ENCODE results near the gene UNC13D.
"Not testable (repeated sequence)": the region's sequence is repeated elsewhere in the genome, so short reads cannot be mapped to it uniquely, and the experiment has no call there.

Gene UNC13D

DNA sequence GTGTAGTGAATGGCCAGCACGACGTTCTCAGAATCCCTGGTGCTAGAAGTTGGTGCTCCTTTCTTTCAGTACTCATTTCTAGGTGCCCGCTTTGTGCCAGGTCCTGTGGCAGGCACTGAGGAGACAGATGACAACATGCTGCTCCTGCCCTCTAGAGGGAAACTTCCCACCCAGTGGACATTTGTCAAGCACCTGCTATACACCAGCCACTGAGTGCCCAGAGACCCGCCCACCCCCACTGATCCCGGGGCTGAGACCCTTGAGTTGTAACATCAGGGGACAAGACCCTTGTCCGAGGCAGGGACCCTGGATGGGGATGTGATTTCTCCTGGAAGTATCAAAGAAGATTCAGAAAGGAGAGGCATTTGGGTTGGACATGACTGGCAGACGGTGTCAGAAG lies 25.1 kb downstream of the UNC13D start:
- DNase-seq = no peak

DNA sequence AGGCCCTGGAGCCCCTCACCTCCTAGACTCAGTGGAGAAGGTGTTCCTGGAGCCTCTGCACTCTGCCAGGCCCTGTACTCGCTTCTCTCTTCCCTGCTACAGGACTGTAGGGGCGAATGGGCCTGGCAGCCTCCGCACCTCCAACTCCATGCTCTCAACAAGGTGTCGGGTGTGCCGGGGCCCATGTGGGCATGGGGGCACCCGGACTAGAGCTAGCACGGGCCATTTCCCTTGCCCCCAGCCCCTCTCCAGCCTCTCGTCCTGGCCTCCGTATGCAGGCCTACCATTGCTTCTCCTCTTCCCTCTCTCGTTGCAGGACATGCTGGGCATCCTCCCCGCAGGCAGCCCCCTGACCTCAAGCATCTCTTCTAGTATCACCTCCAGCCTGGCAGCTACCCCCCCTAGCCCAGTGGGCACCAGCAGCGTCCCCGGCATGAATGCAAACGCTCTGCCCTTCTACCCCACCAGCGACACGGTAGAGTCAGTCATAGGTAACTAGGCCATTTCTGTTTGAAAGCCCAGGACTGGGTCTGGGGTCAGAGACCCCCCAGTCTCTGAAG lies 25.8 kb downstream of the UNC13D start:
- no peak for DNase-seq

DNA sequence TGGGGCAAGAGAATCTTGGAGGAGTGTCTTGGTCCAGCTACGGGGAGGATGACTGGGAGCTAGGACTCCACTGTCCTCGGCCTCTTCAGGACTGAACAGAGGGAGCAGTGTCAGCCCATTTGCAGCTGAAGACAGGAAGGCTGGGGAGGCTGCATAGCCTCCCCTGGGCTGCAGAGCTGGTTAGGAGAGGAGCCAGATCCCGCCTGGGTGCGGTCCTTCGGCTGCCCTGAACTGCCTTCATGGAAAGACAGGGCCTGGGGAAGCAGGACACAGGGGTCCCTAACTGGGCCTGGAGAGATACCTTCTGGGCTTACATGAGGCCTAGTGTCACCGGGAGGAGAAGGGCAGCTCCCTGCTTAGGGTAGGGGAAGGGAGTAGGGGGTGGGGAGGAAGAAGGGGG lies 26.6 kb downstream of the UNC13D start:
- no peak for DNase-seq

DNA sequence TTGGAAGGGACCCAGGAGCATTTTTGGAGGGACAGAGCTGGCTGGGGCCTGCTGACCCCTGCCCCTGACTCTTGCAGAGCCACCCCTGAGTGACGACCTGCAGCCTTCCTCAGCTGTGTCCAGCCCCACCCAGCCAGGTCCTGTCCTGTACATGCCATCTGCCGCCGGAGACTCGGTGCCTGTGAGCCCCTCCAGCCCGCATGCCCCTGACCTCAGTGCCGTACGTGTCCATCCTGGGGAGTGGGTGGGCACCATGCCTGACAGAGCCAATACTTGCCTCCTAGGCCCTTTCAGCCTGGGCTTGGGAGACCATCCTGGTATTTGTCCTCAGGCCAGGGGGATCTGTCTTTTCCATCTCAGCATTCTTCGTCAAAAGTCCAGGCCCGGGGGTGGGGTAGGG lies 27.5 kb downstream of the UNC13D start:
- no peak for DNase-seq

DNA sequence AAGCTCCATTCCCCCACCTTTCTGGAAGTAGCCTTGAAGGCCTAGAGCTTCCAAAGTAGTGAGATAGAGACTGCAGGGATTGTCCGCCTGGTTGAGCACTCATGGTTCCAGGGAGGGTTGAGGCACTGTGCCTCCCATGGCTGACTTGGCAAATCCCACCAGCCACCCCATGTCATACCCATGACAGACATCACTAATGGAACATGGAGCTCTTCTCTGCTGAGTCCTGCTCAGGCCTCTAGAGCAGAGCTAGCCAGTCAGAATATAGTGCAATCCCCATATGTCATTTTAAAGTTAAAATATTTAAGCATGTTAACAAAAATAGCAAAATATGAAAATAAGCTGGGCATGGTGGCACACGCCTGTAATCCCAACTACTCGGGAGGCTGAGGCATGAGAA lies 28.8 kb downstream of the UNC13D start:
- no peak for DNase-seq

DNA sequence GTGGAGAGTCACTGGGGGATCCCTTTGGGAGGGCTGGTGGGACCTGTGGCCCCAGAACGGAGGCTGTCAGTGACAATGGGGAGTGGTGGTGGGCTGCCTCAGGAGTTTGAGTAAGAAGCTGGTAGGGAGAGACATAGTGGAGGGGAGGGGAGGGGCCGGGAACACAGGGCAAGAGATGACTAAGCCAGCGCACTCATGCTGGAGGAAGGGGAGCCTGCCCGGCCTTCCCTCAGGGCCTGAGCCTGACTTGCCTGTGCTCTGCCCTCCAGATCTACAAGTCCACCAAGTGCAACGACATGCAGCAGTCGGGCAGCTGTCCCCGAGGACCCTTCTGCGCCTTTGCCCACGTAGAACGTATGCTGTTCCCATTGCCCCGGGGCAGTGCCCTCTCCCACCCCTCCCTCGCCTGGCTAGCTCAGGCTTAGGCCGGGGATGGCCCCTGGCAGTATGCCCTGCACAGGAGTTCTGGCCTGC lies 29.3 kb downstream of the UNC13D start:
- no peak for DNase-seq

DNA sequence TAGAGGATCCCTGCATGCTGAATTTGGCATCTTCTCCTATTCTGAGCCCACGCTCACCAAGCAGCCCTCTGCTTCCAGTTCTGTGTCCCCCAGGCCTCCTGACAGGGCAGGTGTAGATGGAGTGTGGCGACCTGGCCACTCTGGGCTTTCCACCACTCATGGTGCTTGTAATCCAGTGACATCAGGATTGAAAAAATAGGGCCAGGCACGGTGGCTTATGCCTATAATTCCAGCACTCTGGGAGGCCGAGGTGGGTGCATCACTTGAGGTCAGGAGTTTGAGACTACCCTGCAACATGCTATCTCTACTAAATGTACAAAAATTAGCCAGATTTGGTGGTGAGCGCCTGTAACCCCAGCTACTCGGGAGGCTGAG lies 30.2 kb downstream of the UNC13D start:
- DNase-seq = no peak

DNA sequence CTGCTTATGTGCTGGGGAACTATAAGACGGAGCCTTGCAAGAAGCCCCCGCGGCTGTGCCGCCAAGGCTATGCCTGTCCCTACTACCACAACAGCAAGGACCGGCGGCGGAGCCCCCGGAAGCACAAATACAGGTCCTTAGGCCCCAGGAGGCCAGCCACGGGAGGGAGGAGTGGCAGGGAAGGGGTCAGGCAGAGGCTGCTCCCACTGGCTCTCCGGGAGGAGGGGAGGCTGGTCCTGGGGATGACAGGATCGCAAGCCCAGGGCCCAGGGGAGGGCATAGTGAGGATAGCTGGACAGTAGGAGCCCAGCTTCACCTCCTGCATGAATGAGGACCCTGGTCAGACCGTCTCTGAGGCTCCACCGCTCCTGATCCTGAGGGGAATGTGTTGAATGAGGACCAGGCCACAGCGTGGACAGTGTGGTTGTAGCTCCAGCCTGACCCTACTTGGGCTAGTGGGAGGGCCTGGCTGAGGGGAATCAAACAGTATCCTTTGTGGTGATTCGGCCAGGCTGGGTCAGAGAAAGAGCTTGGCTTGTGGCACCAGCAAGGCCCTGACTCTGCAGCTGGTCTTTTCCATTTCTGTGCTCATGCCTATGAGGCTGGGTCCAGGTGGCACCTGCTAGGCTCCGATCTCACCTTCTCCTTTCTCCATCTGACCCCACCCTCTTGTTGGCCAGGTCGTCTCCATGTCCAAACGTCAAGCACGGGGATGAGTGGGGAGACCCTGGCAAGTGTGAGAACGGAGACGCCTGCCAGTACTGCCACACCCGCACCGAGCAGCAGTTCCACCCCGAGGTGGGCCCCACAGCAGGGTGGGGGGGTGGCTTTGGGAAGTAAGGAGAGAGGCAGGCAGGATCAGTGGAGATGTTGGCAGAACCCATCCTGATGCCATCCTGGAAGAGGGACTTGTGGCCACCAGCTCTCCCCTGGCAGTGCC lies 30.9 kb downstream of the UNC13D start:
- DNase-seq = no peak

DNA sequence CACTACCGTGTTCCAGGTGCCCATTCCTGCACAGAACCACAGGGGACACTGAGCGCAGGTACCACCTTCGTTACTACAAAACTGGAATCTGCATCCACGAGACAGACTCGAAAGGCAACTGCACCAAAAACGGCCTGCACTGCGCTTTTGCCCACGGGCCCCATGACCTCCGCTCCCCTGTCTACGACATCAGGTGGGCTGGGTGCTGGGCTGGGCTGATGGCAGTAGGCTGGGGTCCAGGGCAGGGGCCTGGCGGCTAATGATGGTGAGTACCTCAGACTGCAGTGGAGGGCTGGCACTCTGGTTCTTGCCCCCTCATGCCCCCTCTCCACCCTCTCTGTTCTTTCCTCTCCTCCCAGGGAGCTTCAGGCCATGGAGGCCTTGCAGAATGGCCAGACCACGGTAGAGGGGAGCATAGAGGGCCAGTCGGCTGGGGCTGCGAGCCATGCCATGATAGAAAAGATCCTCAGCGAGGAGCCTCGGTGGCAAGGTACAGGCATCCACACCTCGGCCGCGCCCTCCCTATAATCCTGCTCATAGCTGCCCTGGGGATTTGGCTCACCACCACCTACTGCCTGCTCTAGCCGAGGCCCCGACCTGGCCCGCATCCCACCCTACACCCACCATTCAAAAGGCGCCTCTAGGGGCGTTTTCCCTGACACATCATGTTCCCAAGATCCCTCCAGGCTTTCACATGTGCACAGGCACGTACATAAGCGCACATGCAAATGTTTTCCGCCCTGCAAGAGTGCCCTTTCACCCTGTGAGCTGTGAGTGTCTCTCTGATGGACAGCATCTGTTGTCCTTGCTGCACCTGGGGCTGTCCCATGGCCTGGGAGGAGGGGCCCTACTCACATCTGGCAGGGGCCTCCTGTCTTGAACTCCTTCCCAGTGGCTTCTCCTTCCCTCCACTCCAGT lies 31.8 kb downstream of the UNC13D start:
- no peak for DNase-seq

DNA sequence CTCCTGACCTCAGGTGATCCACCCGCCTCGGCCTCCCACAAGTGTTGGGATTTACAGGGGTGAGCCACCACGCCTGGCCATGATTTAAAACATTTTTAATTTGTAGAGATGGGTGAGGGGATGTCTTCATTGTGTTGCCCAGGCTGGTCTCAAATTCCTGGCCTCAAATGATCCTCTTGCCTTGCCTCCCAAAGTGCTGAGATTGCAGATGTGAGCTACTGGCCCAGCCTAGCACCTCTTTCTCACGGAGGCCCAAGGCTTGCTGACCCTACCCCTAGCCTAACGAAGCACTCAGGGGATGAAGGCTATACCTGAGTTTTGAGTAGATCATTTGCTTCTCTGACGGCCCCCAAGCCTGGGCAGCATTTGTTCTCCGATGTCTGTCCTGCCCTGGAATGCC lies 33.0 kb downstream of the UNC13D start:
- no peak for DNase-seq

DNA sequence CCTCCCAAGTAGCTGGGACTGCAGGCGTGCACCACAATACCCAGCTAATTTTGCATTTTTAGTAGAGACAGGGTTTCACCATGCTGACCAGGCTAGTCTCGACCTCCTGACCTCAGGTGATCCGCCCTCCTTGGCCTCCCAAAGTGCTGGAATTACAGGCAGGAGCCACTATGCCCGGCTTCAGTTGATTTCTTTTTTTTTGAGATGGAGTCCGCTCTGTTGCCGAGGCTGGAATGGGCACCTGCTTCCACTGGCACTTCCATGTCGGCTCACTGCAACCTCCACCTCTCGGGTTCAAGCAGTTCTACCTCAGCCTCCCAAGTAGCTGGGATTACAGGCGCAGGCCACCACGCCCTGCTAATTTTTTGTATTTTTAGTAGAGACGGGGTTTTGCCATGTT lies 33.4 kb downstream of the UNC13D start:
- not testable (repeated sequence) for DNase-seq

DNA sequence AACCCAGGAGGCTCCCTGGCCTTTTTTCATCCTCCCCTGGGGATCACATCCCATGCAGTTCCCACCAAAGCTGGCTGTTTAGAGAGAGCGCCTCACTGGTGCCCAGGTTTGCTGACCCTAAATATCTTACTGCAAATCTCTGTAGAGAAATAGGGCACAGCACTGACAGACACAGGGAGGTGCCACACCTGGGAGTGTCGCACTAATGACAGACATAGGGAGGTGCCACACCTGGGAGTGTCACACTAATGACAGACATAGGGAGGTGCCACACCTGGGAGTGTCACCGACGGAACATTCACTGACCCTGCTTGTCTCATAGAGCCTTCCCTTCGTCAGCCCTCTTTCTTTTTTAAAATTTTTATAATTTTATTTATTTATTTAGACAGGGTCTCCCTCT lies 34.0 kb downstream of the UNC13D start:
- no peak for DNase-seq

DNA sequence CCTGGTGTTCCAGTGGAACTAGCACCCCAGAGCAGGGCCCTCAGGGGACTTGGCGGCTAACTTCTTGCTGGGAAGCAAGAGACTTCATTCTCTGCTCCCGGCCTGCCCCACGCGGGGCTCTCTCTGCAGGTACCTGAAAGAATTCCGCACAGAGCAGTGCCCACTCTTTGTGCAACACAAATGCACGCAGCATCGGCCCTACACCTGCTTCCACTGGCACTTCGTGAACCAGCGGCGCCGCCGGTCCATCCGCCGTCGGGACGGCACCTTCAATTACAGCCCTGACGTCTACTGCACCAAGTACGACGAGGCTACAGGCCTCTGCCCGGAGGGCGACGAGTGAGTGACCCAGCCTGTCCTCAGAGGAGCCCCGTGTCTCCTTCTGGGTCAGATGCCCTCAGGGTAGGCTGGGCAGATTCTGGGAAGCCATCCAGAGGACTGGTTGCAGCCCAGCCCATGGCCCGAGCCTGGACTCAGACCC lies 34.5 kb downstream of the UNC13D start:
- DNase-seq = no peak

DNA sequence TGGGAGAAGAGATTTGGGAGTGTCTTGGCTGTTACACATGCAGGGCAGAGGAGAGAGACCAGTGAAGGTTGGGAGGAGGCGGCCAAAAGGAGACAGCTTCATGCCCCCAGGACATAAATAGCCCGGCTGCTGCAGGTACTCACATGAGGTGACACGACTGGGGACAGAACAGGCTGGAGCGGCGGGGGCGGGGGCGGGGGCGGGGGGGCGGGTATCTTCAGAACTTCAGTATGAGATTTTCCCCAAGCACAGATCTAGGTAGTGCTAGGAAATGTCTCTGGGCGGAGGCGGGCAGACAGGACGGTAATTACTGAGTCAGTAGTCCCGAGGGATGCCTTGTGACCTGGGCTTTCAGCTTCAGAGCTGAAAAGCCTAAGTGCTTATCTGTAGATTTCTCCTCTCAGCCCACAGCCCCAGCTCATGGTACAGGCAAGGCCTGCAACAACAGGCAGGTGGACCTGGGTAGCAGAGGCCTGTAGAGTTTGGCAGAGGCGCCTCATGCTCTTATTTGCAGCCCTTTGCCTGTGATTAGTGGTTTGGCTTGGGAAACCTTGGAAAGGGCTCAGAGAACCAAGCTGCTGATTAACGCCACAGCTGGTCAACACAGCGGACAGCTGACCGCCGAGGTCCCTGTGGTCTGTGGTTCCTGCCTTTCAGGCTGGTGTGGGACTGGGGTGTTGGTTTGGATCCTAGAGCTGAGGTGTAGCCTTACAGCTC lies 35.1 kb downstream of the UNC13D start:
- no peak for DNase-seq

DNA sequence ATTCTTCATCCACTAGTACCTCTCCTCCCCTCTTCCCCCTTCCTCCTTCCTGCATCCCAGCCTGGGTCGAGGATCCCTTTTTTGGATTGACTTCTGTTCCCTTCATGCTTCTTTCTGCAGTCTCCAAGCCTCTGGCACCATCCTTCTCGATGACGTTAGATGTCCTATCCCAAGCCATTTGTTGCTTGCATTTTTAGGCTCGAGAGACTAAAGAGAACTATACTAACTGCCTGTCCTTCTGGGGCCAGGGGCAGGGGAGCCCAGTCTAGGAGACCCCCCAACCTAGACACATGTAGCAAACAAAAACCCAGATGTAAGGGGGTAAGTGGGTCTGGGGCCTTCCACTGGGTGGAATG lies 35.7 kb downstream of the UNC13D start:
- DNase-seq = no peak

DNA sequence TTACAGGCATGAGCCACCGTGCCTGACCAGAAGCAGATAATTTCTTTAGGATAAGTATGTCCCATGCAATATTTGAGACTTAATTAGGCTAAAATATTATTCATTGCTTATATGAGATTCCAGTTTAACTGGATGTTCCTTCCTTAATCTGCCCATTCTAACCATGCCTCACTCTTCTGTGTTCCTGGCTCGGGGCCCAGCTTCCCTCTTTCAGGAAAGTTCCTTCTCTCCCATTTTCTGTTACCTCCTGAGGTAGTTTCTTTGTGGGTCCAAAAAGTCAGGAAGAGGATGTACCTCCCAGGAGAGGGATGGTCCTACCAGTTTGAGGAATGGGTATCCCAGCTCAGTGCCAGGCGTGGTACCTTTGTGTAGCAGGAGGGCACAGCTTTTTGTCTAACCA lies 36.3 kb downstream of the UNC13D start:
- DNase-seq = no peak

DNA sequence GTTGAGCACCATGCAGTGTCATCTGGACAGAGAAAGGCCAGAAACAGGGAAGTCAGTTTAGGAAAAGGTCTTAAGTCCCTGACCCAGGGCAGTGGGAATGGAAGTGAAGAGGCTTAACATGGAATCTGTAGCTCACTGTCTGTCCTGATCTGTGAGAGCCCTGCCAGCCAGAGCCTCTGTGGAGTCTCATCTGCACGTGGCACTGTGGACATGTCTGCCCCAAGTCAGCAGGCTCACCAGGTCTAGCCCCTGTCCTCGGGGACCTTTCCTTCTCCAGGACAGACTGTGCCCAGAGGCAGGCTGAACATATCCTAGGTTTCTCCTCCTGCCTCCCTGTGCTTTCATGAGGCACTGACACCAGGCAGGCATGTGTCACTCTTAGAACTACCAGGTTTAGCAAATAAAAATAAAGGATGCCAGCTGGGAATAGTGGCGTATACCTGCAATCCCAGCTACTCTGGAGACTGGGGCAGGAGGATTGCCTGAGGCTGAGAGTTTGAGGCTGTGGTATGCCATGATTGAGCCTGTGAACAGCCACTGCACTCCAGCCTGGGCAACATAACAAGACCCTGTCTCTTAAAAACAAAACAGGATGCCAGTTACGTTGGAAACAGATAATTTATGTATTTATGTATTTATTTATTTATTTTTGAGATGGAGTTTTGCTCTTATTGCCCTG lies 37.2 kb downstream of the UNC13D start:
- no peak for DNase-seq

DNA sequence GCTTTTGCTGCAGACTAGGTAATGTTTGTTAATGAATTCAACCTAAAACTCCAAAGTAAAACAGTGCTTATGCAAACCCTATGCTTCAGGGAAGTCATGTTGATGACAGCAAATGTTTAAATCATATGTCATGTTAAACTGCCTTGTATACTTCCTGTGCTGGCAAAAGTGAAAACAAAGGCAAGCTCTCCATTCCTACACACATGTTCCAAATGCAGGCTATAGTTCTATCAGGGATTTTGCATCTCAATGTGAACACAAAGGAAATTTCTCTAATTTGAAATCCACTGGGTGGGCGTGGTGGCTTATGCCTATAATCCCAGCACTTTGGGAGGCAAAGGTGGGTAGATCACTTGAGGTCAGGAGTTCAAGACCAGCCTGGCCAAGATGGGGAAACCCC lies 40.3 kb downstream of the UNC13D start:
- no peak for DNase-seq

DNA sequence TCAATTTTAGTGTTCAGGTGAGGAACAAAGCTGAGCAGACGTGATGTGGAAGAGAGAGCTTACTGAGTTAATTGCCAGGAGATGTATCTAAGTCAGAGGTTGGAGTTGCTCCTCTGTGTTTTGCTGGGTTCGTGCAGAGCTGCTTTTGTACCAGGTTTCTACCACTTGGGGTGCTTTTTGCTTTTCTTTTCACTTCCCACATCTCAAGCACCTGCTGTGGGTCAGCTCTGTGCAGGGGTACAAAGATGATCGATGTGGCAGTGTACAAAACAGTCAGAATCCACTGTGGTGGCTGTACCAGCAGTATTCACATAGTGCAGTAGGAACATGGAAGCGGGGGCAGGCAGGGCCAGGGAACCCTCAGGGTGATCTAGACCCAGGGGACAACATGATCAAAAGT lies 44.8 kb downstream of the UNC13D start:
- no peak for DNase-seq

DNA sequence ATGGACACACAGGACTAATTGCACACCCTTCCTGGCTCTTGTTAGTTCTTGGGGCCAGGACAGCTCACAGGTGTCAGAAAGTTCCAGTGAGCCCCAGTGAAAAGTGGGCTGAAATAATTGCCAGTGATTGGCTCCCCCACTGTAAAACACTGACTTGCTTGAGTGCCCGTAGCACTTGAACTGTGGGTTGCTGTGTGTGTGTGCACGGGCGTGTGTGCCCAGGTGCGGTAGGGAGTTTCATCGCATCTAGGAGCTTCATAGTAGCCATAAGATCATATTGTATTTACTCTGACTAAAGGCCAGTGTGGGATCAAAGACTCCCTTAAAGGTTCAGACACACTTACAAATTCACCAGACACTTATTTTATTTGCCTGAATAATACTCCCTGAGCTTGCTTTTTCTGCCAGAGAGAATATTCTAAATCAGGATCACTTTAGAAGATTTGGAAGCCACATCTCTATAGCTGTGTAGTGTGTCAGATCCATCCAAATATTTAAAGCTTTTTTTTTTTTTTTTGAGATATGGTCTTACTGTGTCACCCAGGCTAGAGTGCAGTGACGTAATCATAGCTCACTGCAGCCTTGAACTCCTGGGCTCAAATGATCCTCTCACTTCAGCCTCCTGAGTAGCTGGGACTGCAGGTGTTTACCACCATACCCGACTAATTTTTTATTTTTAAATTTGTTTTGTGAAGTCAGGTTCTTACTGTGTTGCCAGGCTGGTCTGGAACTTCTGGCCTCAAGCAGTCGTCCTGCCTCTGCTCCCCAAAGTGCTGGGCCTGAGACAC lies 48.2 kb downstream of the UNC13D start:
- DNase-seq = no peak

DNA sequence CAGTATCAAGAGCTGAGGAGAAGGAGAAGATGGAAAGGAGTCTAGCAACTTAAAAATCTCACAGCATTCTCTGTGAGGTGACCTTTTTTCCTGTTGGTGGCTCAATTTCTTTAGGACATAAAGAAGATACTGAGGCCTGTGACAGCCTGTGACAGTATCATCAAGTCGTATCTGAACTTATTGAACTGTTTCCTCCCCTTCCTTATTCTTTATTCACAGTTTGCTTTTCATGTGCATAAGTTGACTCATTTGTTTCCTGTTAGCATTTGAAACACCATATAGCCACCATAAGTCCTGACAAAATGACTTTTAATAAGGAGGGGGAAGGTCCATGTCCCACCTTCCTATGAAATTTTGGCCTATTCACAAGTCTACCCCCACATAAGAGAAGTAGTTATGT lies 50.7 kb downstream of the UNC13D start:
- DNase-seq = no peak
